Measurements from ENCODE around the gene NPAS3. TPM values are rescaled to one million over a fixed set of nuclear protein-coding genes. Genes with fewer than 3 reads are reported as not detected.
"Not testable (repeated sequence)": the region's sequence is repeated elsewhere in the genome, so short reads cannot be mapped to it uniquely, and the experiment has no call there.

NPAS3 gene
- total and polyA plus RNA-seq, 4 donors, result 0.07 to 0.09 (median 0.08) TPM; not detected in 1

GRCh38 chr14:33073023-33073422, 134.3 kb downstream of the NPAS3 start:
- H3K36me3 ChIP-seq (ENCODE audit: control insufficient read depth in 4 of 4, insufficient read depth in 3 of 4, low read depth in 1 of 4, low read length in 3 of 4), result no peaks in the 10 kb centered on the region
- no peaks in the 10 kb centered on the region for H3K27me3 ChIP-seq (ENCODE audit: control insufficient read depth in 4 of 4, insufficient read depth in 4 of 4, low read length in 3 of 4)
- H3K4me3 ChIP-seq (ENCODE audit: low read depth in 1 of 3, low read length in 3 of 3), result no peak overlapping the region
- no peak for DNase-seq (ENCODE audit: low spot score)
- TF ChIP-seq RXRA (IDR thresholded peaks at IDR 0.05) (no peak), FOXA2 (IDR thresholded peaks at IDR 0.05) (no peak), TAF1 (conservative IDR thresholded peaks at IDR 0.05) (no peak), HNF4A (conservative IDR thresholded peaks at IDR 0.05) (no peak), RAD21 (IDR thresholded peaks at IDR 0.05) (no peak), ZBTB33 (IDR thresholded peaks at IDR 0.05) (no peak), JUND (IDR thresholded peaks at IDR 0.05) (no peak)
- H3K9me3 ChIP-seq (ENCODE audit: control insufficient read depth in 4 of 4, low read length in 3 of 4), result no peaks in the 10 kb centered on the region
- no peak overlapping the region for H3K9ac ChIP-seq (ENCODE audit: low read depth in 1 of 2, low read length in 2 of 2)
- H3K27ac ChIP-seq (ENCODE audit: low read depth in 1 of 2, low read length in 2 of 2), result no peak overlapping the region
- 45% methylated on average over 1 of the region's 1 CpG for WGBS
- H3K4me1 ChIP-seq (ENCODE audit: control insufficient read depth in 4 of 4, insufficient read depth in 4 of 4, low read length in 3 of 4), result no peaks in the 10 kb centered on the region

- H3K4me3 ChIP-seq (ENCODE audit: low read depth in 1 of 3, low read length in 3 of 3), result no peak overlapping the region
- H3K9ac ChIP-seq (ENCODE audit: low read depth in 1 of 2, low read length in 2 of 2), result no peak overlapping the region
- no peaks in the 10 kb centered on the region for H3K27me3 ChIP-seq (ENCODE audit: control insufficient read depth in 4 of 4, insufficient read depth in 4 of 4, low read length in 3 of 4)
- TF ChIP-seq CTCF (IDR thresholded peaks at IDR 0.05; ENCODE audit: low read depth, low read length, missing input control), result no peak
- no peaks in the 10 kb centered on the region for H3K36me3 ChIP-seq (ENCODE audit: control insufficient read depth in 4 of 4, insufficient read depth in 3 of 4, low read depth in 1 of 4, low read length in 3 of 4)
- no peak overlapping the region for H3K27ac ChIP-seq (ENCODE audit: low read depth in 1 of 2, low read length in 2 of 2)
- WGBS, result 57% methylated on average over 1 of the region's 1 CpG
- no peaks in the 10 kb centered on the region for H3K9me3 ChIP-seq (ENCODE audit: control insufficient read depth in 4 of 4, low read length in 3 of 4)
- no peaks in the 10 kb centered on the region for H3K4me1 ChIP-seq (ENCODE audit: control insufficient read depth in 4 of 4, insufficient read depth in 4 of 4, low read length in 3 of 4)
- no peak for DNase-seq (ENCODE audit: low spot score)
These were observed 142.6 kb downstream of the NPAS3 start for GRCh38 chr14:33081259-33081658.

GRCh38 chr14:33085799-33086198, 147.1 kb downstream of the NPAS3 start:
- H3K9ac ChIP-seq (ENCODE audit: low read depth in 1 of 2, low read length in 2 of 2), result no peak overlapping the region
- TF ChIP-seq FOXA1 (IDR thresholded peaks at IDR 0.05) (no peak), NR2F2 (IDR thresholded peaks at IDR 0.05) (no peak), ZBTB33 (IDR thresholded peaks at IDR 0.05) (no peak), YY1 (IDR thresholded peaks at IDR 0.05) (no peak), TAF1 (conservative IDR thresholded peaks at IDR 0.05) (no peak), MAX (IDR thresholded peaks at IDR 0.05) (no peak)
- no peak for DNase-seq (ENCODE audit: low spot score)
- WGBS, result 72% methylated on average over 2 of the region's 2 CpGs
- H3K4me1 ChIP-seq (ENCODE audit: control insufficient read depth in 4 of 4, insufficient read depth in 4 of 4, low read length in 3 of 4), result no peaks in the 10 kb centered on the region
- no peak overlapping the region for H3K27ac ChIP-seq (ENCODE audit: low read depth in 1 of 2, low read length in 2 of 2)
- no peak overlapping the region for H3K4me3 ChIP-seq (ENCODE audit: low read depth in 1 of 3, low read length in 3 of 3)
- H3K27me3 ChIP-seq (ENCODE audit: control insufficient read depth in 4 of 4, insufficient read depth in 4 of 4, low read length in 3 of 4), result no peaks in the 10 kb centered on the region
- no peaks in the 10 kb centered on the region for H3K9me3 ChIP-seq (ENCODE audit: control insufficient read depth in 4 of 4, low read length in 3 of 4)
- H3K36me3 ChIP-seq (ENCODE audit: control insufficient read depth in 4 of 4, insufficient read depth in 3 of 4, low read depth in 1 of 4, low read length in 3 of 4), result no peaks in the 10 kb centered on the region

- not testable (repeated sequence) for DNase-seq (ENCODE audit: low spot score); H3K9ac ChIP-seq (ENCODE audit: low read depth in 1 of 2, low read length in 2 of 2); H3K36me3 ChIP-seq (ENCODE audit: control insufficient read depth in 4 of 4, insufficient read depth in 3 of 4, low read depth in 1 of 4, low read length in 3 of 4); H3K4me1 ChIP-seq (ENCODE audit: control insufficient read depth in 4 of 4, insufficient read depth in 4 of 4, low read length in 3 of 4); H3K27ac ChIP-seq (ENCODE audit: low read depth in 1 of 2, low read length in 2 of 2); H3K27me3 ChIP-seq (ENCODE audit: control insufficient read depth in 4 of 4, insufficient read depth in 4 of 4, low read length in 3 of 4); H3K4me3 ChIP-seq (ENCODE audit: low read depth in 1 of 3, low read length in 3 of 3); H3K9me3 ChIP-seq (ENCODE audit: control insufficient read depth in 4 of 4, low read length in 3 of 4)
- WGBS, result 86% methylated on average over 11 of the region's 11 CpGs
These were observed 149.6 kb downstream of the NPAS3 start for GRCh38 chr14:33088274-33088673.

Data from liver (tissue), 9 donors.